ENCODE measurements around the gene SYT7. TPM values are rescaled to one million over a fixed set of nuclear protein-coding genes. Genes with fewer than 3 reads are reported as not detected.

Gene SYT7
- total RNA-seq, 2 experiments from 2014 or later = 0.04 TPM; not detected in 1

- no peak overlapping the region for H3K4me3 Mint-ChIP-seq
- H3K27me3 Mint-ChIP-seq = peaks cover 10% of the 10 kb centered on the region
- CTCF ChIA-PET = interaction anchor here (1.0 to 1.9 kb wide), 3 partner anchors 10 to 92 kb away, joined by 3 to 7 read pairs (median 7); no protein-coding TSS in a partner anchor
- no peak for DNase-seq
- no peaks in the 10 kb centered on the region for H3K9me3 Mint-ChIP-seq (ENCODE audit: low read depth)
- no peaks in the 10 kb centered on the region for H3K36me3 Mint-ChIP-seq (ENCODE audit: low read depth)
- intact Hi-C loops (cut with DNase I, micrococcal nuclease) = no loop called here
- POLR2A ChIA-PET = no interaction called here
- no peaks in the 10 kb centered on the region for H3K4me1 Mint-ChIP-seq
- no peak overlapping the region for H3K27ac Mint-ChIP-seq
- ATAC-seq = no peak
Measured at GRCh38 chr11:61542024-61542461, 38.8 kb downstream of the SYT7 start.

GRCh38 chr11:61541598-61541997, 39.3 kb downstream of the SYT7 start:
- ChIA-PET POLR2A (no interaction called here), CTCF (interaction anchor here (0.7 to 1.9 kb wide), 3 partner anchors 10 to 55 kb away, joined by 3 to 7 read pairs (median 7); no protein-coding TSS in a partner anchor)
- Mint-ChIP-seq H3K27me3 (peaks cover 9% of the 10 kb centered on the region), H3K4me3 (no peak overlapping the region), H3K9me3 (ENCODE audit: low read depth) (no peaks in the 10 kb centered on the region), H3K4me1 (no peaks in the 10 kb centered on the region), H3K36me3 (ENCODE audit: low read depth) (no peaks in the 10 kb centered on the region), H3K27ac (no peak overlapping the region)
- ATAC-seq = no peak
- intact Hi-C loops (cut with DNase I, micrococcal nuclease) = no loop called here
- DNase-seq = no peak

GRCh38 chr11:61540528-61540927, 40.3 kb downstream of the SYT7 start:
- no peak overlapping the region for H3K27ac Mint-ChIP-seq
- H3K27me3 Mint-ChIP-seq = peaks cover 7% of the 10 kb centered on the region
- CTCF ChIA-PET = interaction anchor here (0.6 to 1.9 kb wide), 4 partner anchors 8 to 420 kb away, joined by 3 to 8 read pairs (median 7); no protein-coding TSS in a partner anchor
- ATAC-seq = no peak
- H3K4me3 Mint-ChIP-seq = no peak overlapping the region
- intact Hi-C loops (cut with DNase I, micrococcal nuclease) = no loop called here
- POLR2A ChIA-PET = no interaction called here
- no peaks in the 10 kb centered on the region for H3K4me1 Mint-ChIP-seq
- H3K36me3 Mint-ChIP-seq (ENCODE audit: low read depth) = no peaks in the 10 kb centered on the region
- no peaks in the 10 kb centered on the region for H3K9me3 Mint-ChIP-seq (ENCODE audit: low read depth)
- DNase-seq = no peak

GRCh38 chr11:61539831-61540357, 41.0 kb downstream of the SYT7 start:
- no peak overlapping the region for H3K27ac Mint-ChIP-seq

GRCh38 chr11:61539006-61539405, 41.9 kb downstream of the SYT7 start:
- ATAC-seq (no peak), DNase-seq (no peak)
- Mint-ChIP-seq H3K4me1 (no peaks in the 10 kb centered on the region), H3K27ac (no peak overlapping the region), H3K4me3 (no peak overlapping the region), H3K36me3 (ENCODE audit: low read depth) (no peaks in the 10 kb centered on the region), H3K27me3 (peaks cover 7% of the 10 kb centered on the region), H3K9me3 (ENCODE audit: low read depth) (no peaks in the 10 kb centered on the region)
- CTCF ChIA-PET = interaction anchor here (1.5 kb wide), 1 partner anchor 100 kb away, joined by 8 read pairs; no protein-coding TSS in a partner anchor
- intact Hi-C loops (cut with DNase I, micrococcal nuclease) = no loop called here
- POLR2A ChIA-PET = no interaction called here

More at GRCh38 chr11:61539831-61540357, 41.0 kb downstream of the SYT7 start:
- Mint-ChIP-seq H3K27me3 (peaks cover 2% of the 10 kb centered on the region), H3K9me3 (ENCODE audit: low read depth) (no peaks in the 10 kb centered on the region), H3K36me3 (ENCODE audit: low read depth) (no peaks in the 10 kb centered on the region), H3K4me3 (no peak overlapping the region), H3K4me1 (no peaks in the 10 kb centered on the region)
- intact Hi-C loops (cut with DNase I, micrococcal nuclease) = no loop called here
- ATAC-seq (no peak), DNase-seq (no peak)
- ChIA-PET CTCF (interaction anchor here (1.5 kb wide), 1 partner anchor 99 kb away, joined by 8 read pairs; no protein-coding TSS in a partner anchor), POLR2A (no interaction called here)

DNA sequence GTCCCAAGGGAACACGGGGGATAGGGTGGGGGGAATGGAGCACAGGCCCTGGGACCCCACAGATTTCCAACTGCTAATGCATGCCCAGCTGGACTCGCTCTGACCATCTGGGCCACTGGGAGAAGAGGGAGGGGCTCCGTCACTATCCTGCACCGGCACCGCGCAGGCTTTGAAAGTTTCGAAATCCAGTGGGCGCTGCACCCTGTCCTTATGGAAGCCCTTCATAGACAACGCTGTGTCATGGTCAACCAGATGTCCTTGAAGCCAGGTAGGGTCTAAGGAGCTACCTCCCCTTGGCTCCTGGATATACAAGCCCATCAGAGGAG, 42.3 kb downstream of the SYT7 start:
- ChIA-PET CTCF (no interaction called here), POLR2A (no interaction called here)
- H3K27ac Mint-ChIP-seq = no peak overlapping the region
- H3K4me3 Mint-ChIP-seq = no peak overlapping the region
- no peaks in the 10 kb centered on the region for H3K36me3 Mint-ChIP-seq (ENCODE audit: low read depth)
- H3K27me3 Mint-ChIP-seq = peaks cover 7% of the 10 kb centered on the region
- no peak for DNase-seq
- H3K4me1 Mint-ChIP-seq = no peaks in the 10 kb centered on the region
- no peak for ATAC-seq
- no peaks in the 10 kb centered on the region for H3K9me3 Mint-ChIP-seq (ENCODE audit: low read depth)
- intact Hi-C loops (cut with DNase I, micrococcal nuclease) = no loop called here

DNA sequence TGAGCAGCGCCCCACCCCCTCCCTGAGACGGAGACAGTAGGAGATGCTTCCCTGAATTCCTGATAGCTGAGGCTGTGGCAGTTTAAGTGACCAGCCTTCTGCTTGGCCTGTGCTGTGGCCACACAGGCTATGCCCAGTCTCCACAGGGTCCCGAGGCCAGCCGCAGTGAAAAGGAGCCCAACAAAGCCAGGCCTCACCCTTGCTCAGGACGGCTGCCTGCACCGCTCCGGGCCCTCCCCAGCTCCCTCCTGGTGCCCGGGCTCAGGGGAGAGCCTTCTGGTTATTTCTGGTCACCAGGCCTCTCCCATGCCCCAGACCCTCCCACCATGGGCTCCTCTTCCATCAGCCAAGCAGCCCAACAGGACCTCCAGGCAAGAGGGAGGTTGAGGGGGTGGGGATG, 43.5 kb downstream of the SYT7 start:
- Mint-ChIP-seq H3K4me3 (no peak overlapping the region), H3K27me3 (peaks cover 7% of the 10 kb centered on the region), H3K27ac (no peak overlapping the region), H3K4me1 (no peaks in the 10 kb centered on the region), H3K36me3 (ENCODE audit: low read depth) (no peaks in the 10 kb centered on the region), H3K9me3 (ENCODE audit: low read depth) (no peaks in the 10 kb centered on the region)
- ChIA-PET POLR2A (no interaction called here), CTCF (interaction anchor here (0.9 kb wide), 1 partner anchor 91 kb away, joined by 3 read pairs; no protein-coding TSS in a partner anchor)
- intact Hi-C loops (cut with DNase I, micrococcal nuclease) = no loop called here
- DNase-seq (no peak), ATAC-seq (no peak)

GRCh38 chr11:61536676-61537270, 44.1 kb downstream of the SYT7 start:
- intact Hi-C loops (cut with DNase I, micrococcal nuclease) = no loop called here
- no peaks in the 10 kb centered on the region for H3K4me1 Mint-ChIP-seq
- no peaks in the 10 kb centered on the region for H3K9me3 Mint-ChIP-seq (ENCODE audit: low read depth)
- no peak overlapping the region for H3K27ac Mint-ChIP-seq
- POLR2A ChIA-PET = interaction anchor here (0.6 kb wide), 1 partner anchor 104 kb away, joined by 4 read pairs; no protein-coding TSS in a partner anchor
- DNase-seq (no peak), ATAC-seq (no peak)
- no peaks in the 10 kb centered on the region for H3K36me3 Mint-ChIP-seq (ENCODE audit: low read depth)
- CTCF ChIA-PET = interaction anchor here (0.9 to 1.0 kb wide), 3 partner anchors 29 to 196 kb away, joined by 3 to 4 read pairs (median 3); no protein-coding TSS in a partner anchor
- peaks cover 7% of the 10 kb centered on the region for H3K27me3 Mint-ChIP-seq
- no peak overlapping the region for H3K4me3 Mint-ChIP-seq

DNA sequence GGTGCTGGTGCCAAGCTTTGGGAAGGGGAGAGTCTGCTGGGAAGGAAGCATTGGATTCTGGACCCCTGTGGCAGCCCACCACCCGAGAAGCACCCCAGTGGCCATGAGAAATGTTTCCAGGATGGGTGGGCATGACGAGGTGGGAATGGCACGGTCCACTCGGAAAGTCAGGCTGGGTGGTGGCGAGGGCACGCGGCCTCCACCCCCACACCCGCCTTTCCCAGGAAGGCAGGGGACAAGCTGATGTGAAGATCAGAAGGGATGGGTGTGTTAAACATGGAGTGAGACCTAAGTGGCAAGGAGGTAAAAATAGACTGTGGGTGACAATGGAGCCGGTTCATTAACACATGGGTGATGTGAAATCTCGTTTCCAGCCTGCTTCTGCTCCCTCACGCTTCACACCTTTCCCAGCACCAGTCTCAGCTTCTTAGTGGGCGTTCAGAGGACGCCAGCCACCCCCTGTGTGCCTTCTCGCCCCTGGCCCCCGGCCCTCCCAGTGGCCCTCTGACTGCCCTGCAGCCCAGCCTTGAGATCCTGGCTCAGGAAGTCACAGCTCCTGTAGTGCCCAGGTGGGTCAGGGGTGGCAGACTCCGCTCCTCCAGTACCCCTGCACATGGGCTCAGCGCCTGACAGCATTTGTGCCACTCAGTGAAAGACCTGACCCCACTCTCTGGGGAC, 44.7 kb downstream of the SYT7 start:
- Mint-ChIP-seq H3K9me3 (ENCODE audit: low read depth) (no peaks in the 10 kb centered on the region), H3K27ac (no peak overlapping the region), H3K27me3 (peaks cover 5% of the 10 kb centered on the region), H3K4me3 (no peak overlapping the region), H3K36me3 (ENCODE audit: low read depth) (no peaks in the 10 kb centered on the region), H3K4me1 (no peaks in the 10 kb centered on the region)
- ChIA-PET POLR2A (interaction anchor here (0.6 kb wide), 1 partner anchor 103 kb away, joined by 4 read pairs; no protein-coding TSS in a partner anchor), CTCF (interaction anchor here (0.9 to 1.0 kb wide), 3 partner anchors 29 to 197 kb away, joined by 3 to 4 read pairs (median 3); no protein-coding TSS in a partner anchor)
- ATAC-seq = no peak
- intact Hi-C loops (cut with DNase I, micrococcal nuclease) = no loop called here
- no peak for DNase-seq

DNA sequence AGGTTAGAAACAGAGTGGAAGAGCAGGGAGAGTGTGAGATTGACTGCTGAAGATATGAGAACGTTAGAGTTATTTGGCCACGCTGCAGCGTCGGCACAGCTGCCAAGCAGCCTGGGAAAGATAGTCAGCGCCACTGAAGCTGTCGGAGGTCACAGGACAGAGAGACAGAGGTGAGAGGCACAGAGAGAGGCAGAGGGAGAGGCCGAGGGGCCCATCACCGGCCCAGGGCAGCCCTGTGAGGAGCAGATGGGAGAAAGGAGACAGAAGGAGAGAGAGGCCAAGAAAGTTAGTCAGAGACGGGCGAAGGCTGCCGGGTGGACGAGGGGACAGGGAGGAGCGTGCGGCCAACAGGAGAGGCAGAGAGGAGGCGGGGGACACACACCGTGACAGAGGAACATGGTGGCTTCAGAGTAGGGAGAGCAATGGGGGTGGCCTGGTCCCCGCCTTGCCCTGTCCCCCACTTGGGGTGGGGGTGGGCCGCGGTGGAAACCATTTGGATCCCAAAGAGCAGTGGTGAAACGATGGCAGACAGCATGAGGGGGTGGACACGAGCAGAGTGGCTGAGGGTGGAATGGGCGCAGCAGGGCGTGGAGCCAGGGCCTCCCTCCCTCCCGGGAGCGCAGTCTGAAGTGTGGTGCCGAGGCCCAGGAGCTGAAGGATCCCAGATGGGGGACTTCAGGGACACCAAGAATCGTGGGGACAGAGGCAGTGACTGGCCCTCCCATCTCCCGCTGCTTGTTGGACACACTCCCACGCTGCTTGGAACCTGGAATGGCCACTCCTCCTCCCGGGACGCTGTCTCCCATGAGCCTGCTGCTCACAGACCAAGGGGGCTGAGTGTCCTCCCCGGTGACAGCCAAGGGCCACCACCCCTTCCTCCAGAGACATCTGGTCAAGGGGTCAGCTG, 45.7 kb downstream of the SYT7 start:
- Mint-ChIP-seq H3K36me3 (ENCODE audit: low read depth) (no peaks in the 10 kb centered on the region), H3K27me3 (peaks cover 5% of the 10 kb centered on the region), H3K4me3 (no peak overlapping the region), H3K27ac (no peak overlapping the region), H3K4me1 (no peaks in the 10 kb centered on the region), H3K9me3 (ENCODE audit: low read depth) (no peaks in the 10 kb centered on the region)
- ATAC-seq (no peak), DNase-seq (no peak)
- ChIA-PET CTCF (interaction anchor here (0.9 kb wide), 1 partner anchor 30 kb away, joined by 4 read pairs; no protein-coding TSS in a partner anchor), POLR2A (no interaction called here)
- intact Hi-C loops (cut with DNase I, micrococcal nuclease) = no loop called here
